HepG2 (cell line): ENCODE results near the gene FAM174C. TPM values are rescaled to one million over a fixed set of nuclear protein-coding genes. Genes with fewer than 3 reads are reported as not detected.

Experiments
- IKZF4 ChIP-seq: sonication (generic); formaldehyde crosslinking; IDR thresholded peaks from 2 replicates; pipeline ENCODE4 v1.5.1; 2020; ENCODE audit warnings: borderline replicate concordance, mild to moderate bottlenecking, low read depth, missing genetic modification reagents; ENCODE audit errors: not compliant biosample characterization
- MYC ChIP-seq: sonication (generic); formaldehyde crosslinking; IDR thresholded peaks from 2 replicates; pipeline ENCODE4 v1.9.0; 2021; ENCODE audit warnings: missing genetic modification reagents, borderline replicate concordance
- NONO ChIP-seq, 2 experiments: fragments of 450-650 bp in 1 of 2; sonication (generic) in 1 of 2; formaldehyde crosslinking in 1 of 2; IDR thresholded peaks in 1 of 2; conservative IDR thresholded peaks in 1 of 2; 2 replicates each; pipeline versions ENCODE4 v1.6.1 to v1.8.0; 2017 to 2022; ENCODE audit warnings: mild to moderate bottlenecking in 1 of 2, missing genetic modification reagents in 1 of 2, moderate library complexity in 1 of 2
- ZNF224 ChIP-seq: sonication (generic); formaldehyde crosslinking; IDR thresholded peaks from 2 replicates; pipeline ENCODE4 v1.5.0; 2020; ENCODE audit warnings: mild to moderate bottlenecking, missing genetic modification reagents
- ZNF567 ChIP-seq: sonication (generic); formaldehyde crosslinking; IDR thresholded peaks from 2 replicates; pipeline ENCODE4 v1.8.1; 2023; ENCODE audit warnings: mild to moderate bottlenecking, missing genetic modification reagents, borderline replicate concordance
- ZNF580 ChIP-seq: IDR thresholded peaks from 2 replicates; pipeline ENCODE4 v1.6.1; 2016; ENCODE audit warnings: low read depth, borderline replicate concordance
- ZNF687 ChIP-seq: sonication (generic); formaldehyde crosslinking; IDR thresholded peaks from 2 replicates; pipeline ENCODE4 v1.5.1; 2020; ENCODE audit warnings: mild to moderate bottlenecking, missing genetic modification reagents, moderate library complexity
- polyA plus RNA-seq, 8 experiments: library from polyadenylated mRNA; depleted of rRNA in 3 of 8; stranded (reverse) in 7 of 8; unstranded in 1 of 8; fragments of >200 nt; fragmentation: Illumina TruSeq in 4 of 8; extraction: Trizol in 4 of 8; gene quantifications; 2 replicates each; pipeline versions ENCODE4 v1.2.1 to v1.2.3, GENCODE V29; 2011 to 2016; ENCODE audit warnings: low read depth in 4 of 8, missing spikeins in 1 of 8, mixed read lengths in 1 of 8; ENCODE audit not compliant: insufficient read depth in 1 of 8
- total RNA-seq, 5 experiments: library from RNA; depleted of rRNA; stranded (reverse); fragments of >200 nt; fragmentation: Illumina TruSeq; extraction: Trizol; gene quantifications; 2 replicates each; pipeline ENCODE4 v1.2.3, GENCODE V29; 2016; ENCODE audit warnings: low read depth in 1 of 5
- TF ChIP-seq, protein P1 (sequence below): sonication (generic); formaldehyde crosslinking; IDR thresholded peaks from 2 replicates; pipeline ENCODE4 v1.4.0; 2020; ENCODE audit warnings: mild to moderate bottlenecking, missing genetic modification reagents
- TF ChIP-seq, protein P2 (sequence below): sonication (generic); formaldehyde crosslinking; IDR thresholded peaks from 2 replicates; pipeline ENCODE4 v1.4.0; 2020; ENCODE audit warnings: missing genetic modification reagents, borderline replicate concordance
- TF ChIP-seq, protein P3 (sequence below): sonication (generic); formaldehyde crosslinking; IDR thresholded peaks from 2 replicates; pipeline ENCODE4 v1.9.0; 2022; ENCODE audit warnings: missing genetic modification reagents, mild to moderate bottlenecking, borderline replicate concordance
- TF ChIP-seq, protein P4 (sequence below): sonication (generic); formaldehyde crosslinking; IDR thresholded peaks from 2 replicates; pipeline ENCODE4 v1.5.0; 2020; ENCODE audit warnings: mild to moderate bottlenecking, missing genetic modification reagents, moderate library complexity

Gene FAM174C
- total and polyA plus RNA-seq, 2 of the 13 experiments (the other 11 are each of a cell fraction or from before 2014, with no cell fraction given): 19.5 to 31.3 TPM

DNA sequence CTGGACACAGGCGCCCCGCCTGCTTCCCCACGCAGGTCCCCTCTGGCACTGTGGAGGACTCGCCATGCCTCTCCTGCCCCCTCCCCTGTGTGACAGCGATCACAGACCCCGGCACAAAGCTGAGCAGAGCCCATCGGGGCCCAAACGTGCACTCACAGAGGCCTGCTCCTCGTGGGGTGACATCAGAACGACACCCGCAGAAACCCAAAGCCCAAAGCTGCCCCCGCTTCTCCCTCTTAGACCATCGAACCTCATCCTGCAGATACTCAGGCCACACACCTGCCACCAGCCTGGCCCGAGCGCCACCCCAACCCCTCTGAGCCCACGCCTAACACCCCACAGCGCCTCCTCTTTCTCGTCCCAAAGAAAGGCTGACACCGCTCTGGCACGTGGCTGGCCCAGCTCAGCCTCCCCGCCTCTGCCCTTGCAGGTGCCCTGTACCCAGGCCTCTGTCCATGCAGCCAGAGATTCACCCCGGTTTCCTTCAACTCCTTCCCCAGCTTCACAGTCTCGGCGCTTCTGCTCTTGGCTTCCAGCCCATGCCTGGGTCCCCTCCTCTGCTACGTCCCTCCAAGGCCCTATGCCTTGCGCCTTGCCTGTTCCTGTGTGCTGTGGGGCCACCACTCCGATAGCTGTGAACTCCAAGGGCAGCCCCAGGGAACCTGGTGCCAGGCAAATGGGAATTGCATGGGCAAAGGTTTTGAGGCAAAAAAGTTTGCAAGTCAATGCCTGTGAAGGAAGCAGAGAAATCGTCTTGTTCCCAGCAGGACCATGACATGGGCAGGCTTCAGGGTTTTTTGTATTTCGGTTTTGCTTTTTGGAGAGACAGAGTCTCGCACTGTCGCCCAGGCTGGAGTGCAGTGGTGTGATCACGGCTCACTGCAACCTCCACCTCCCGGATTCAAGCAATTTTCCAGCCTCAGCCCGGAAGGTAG, 36.7 kb upstream of the FAM174C start (continued):
- TF ChIP-seq, protein P1, sequence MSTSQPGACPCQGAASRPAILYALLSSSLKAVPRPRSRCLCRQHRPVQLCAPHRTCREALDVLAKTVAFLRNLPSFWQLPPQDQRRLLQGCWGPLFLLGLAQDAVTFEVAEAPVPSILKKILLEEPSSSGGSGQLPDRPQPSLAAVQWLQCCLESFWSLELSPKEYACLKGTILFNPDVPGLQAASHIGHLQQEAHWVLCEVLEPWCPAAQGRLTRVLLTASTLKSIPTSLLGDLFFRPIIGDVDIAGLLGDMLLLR (CRISPR knock-in tag): peak; percentile 52; the same call in 1 of the 2 replicates
- TF ChIP-seq, protein P2, sequence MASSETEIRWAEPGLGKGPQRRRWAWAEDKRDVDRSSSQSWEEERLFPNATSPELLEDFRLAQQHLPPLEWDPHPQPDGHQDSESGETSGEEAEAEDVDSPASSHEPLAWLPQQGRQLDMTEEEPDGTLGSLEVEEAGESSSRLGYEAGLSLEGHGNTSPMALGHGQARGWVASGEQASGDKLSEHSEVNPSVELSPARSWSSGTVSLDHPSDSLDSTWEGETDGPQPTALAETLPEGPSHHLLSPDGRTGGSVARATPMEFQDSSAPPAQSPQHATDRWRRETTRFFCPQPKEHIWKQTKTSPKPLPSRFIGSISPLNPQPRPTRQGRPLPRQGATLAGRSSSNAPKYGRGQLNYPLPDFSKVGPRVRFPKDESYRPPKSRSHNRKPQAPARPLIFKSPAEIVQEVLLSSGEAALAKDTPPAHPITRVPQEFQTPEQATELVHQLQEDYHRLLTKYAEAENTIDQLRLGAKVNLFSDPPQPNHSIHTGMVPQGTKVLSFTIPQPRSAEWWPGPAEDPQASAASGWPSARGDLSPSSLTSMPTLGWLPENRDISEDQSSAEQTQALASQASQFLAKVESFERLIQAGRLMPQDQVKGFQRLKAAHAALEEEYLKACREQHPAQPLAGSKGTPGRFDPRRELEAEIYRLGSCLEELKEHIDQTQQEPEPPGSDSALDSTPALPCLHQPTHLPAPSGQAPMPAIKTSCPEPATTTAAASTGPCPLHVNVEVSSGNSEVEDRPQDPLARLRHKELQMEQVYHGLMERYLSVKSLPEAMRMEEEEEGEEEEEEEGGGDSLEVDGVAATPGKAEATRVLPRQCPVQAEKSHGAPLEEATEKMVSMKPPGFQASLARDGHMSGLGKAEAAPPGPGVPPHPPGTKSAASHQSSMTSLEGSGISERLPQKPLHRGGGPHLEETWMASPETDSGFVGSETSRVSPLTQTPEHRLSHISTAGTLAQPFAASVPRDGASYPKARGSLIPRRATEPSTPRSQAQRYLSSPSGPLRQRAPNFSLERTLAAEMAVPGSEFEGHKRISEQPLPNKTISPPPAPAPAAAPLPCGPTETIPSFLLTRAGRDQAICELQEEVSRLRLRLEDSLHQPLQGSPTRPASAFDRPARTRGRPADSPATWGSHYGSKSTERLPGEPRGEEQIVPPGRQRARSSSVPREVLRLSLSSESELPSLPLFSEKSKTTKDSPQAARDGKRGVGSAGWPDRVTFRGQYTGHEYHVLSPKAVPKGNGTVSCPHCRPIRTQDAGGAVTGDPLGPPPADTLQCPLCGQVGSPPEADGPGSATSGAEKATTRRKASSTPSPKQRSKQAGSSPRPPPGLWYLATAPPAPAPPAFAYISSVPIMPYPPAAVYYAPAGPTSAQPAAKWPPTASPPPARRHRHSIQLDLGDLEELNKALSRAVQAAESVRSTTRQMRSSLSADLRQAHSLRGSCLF: no peak
- TF ChIP-seq ZNF224 (CRISPR knock-in tag) (no peak), NONO (IDR thresholded peaks at IDR 0.05) (no peak), NONO (CRISPR knock-in tag; conservative IDR thresholded peaks at IDR 0.05) (0 out of 2 replicates have a peak, but pooled peaks have one; percentile 11), ZNF687 (peak; percentile 96), ZNF567 (CRISPR knock-in tag) (0 out of 2 replicates have a peak, but pooled peaks have one; percentile 60), IKZF4 (CRISPR knock-in tag) (no peak), ZNF580 (CRISPR knock-in tag) (0 out of 2 replicates have a peak, but pooled peaks have one; percentile 26), MYC (peak; percentile 32; the same call in 1 of the 2 replicates)
- TF ChIP-seq, protein P3, sequence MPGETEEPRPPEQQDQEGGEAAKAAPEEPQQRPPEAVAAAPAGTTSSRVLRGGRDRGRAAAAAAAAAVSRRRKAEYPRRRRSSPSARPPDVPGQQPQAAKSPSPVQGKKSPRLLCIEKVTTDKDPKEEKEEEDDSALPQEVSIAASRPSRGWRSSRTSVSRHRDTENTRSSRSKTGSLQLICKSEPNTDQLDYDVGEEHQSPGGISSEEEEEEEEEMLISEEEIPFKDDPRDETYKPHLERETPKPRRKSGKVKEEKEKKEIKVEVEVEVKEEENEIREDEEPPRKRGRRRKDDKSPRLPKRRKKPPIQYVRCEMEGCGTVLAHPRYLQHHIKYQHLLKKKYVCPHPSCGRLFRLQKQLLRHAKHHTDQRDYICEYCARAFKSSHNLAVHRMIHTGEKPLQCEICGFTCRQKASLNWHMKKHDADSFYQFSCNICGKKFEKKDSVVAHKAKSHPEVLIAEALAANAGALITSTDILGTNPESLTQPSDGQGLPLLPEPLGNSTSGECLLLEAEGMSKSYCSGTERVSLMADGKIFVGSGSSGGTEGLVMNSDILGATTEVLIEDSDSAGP (CRISPR knock-in tag): peak; percentile 59; the same call in 1 of the 2 replicates
- TF ChIP-seq, protein P4, sequence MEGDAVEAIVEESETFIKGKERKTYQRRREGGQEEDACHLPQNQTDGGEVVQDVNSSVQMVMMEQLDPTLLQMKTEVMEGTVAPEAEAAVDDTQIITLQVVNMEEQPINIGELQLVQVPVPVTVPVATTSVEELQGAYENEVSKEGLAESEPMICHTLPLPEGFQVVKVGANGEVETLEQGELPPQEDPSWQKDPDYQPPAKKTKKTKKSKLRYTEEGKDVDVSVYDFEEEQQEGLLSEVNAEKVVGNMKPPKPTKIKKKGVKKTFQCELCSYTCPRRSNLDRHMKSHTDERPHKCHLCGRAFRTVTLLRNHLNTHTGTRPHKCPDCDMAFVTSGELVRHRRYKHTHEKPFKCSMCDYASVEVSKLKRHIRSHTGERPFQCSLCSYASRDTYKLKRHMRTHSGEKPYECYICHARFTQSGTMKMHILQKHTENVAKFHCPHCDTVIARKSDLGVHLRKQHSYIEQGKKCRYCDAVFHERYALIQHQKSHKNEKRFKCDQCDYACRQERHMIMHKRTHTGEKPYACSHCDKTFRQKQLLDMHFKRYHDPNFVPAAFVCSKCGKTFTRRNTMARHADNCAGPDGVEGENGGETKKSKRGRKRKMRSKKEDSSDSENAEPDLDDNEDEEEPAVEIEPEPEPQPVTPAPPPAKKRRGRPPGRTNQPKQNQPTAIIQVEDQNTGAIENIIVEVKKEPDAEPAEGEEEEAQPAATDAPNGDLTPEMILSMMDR (CRISPR knock-in tag): peak; percentile 22; the same call in 1 of the 2 replicates
